OCI-LY1 (cell line): ENCODE measurements around the gene FRMD5.

Experiments
- H2AFZ ChIP-seq: fragments of 200-600 bp; sonication (generic), shearing (Covaris generic); 2 replicates; pipeline ENCODE4 v1.6.0; 2014; ENCODE audit warnings: antibody characterized with exemption, mild to moderate bottlenecking, low read length
- H3F3A ChIP-seq: fragments of 200-600 bp; sonication (generic), shearing (Covaris generic); 2 replicates; pipeline ENCODE4 v1.6.0; 2014; ENCODE audit warnings: mild to moderate bottlenecking, antibody characterized with exemption, low read length, moderate library complexity; ENCODE audit not compliant: insufficient read depth
- H3K27ac ChIP-seq: fragments of 200-600 bp; sonication (generic); 2 replicates; pipeline ENCODE4 v1.5.1; 2014; ENCODE audit warnings: low read length, mixed run types, mild to moderate bottlenecking, low read depth; ENCODE audit not compliant: poor library complexity, severe bottlenecking
- H3K27me3 ChIP-seq: fragments of 200-600 bp; sonication (generic); 2 replicates; pipeline ENCODE4 v1.6.0; 2014; ENCODE audit warnings: antibody characterized with exemption, mild to moderate bottlenecking, low read length, moderate library complexity; ENCODE audit not compliant: insufficient read depth
- H3K36me3 ChIP-seq: fragments of 200-600 bp; sonication (generic); 2 replicates; pipeline ENCODE4 v1.6.1; 2014; ENCODE audit warnings: mild to moderate bottlenecking, antibody characterized with exemption, low read length, moderate library complexity, mixed read lengths; ENCODE audit not compliant: insufficient read depth
- H3K4me1 ChIP-seq: fragments of 200-600 bp; sonication (generic); 2 replicates; pipeline ENCODE4 v1.5.1; 2014; ENCODE audit warnings: mild to moderate bottlenecking, low read length, moderate library complexity; ENCODE audit not compliant: insufficient read depth, severe bottlenecking
- H3K4me2 ChIP-seq: fragments of 200-600 bp; sonication (generic), shearing (Covaris generic); 2 replicates; pipeline ENCODE4 v1.6.1; 2014; ENCODE audit warnings: low read length
- H3K4me3 ChIP-seq: fragments of 200-600 bp; sonication (generic); 2 replicates; pipeline ENCODE4 v1.5.1; 2014; ENCODE audit warnings: low read length, low read depth, mild to moderate bottlenecking, mixed read lengths; ENCODE audit not compliant: poor library complexity, severe bottlenecking
- H3K79me2 ChIP-seq: fragments of 200-600 bp; shearing (Covaris generic); 2 replicates; pipeline ENCODE4 v1.6.1; 2016; ENCODE audit warnings: mixed run types, low read length, mixed read lengths; ENCODE audit not compliant: insufficient read depth
- H3K9ac ChIP-seq: fragments of 200-600 bp; sonication (generic), shearing (Covaris generic); 2 replicates; pipeline ENCODE4 v1.6.1; 2014; ENCODE audit warnings: mild to moderate bottlenecking, low read length, mixed read lengths
- H3K9me2 ChIP-seq: fragments of 200-600 bp; sonication (generic), shearing (Covaris generic); 2 replicates; pipeline ENCODE4 v1.6.1; 2014; ENCODE audit warnings: low read depth, mild to moderate bottlenecking, low read length, mixed read lengths
- H3K9me3 ChIP-seq: fragments of 200-600 bp; shearing (Covaris generic); 2 replicates; pipeline ENCODE4 v1.6.1; 2014; ENCODE audit warnings: low read length, mixed read lengths
- H4K20me1 ChIP-seq: fragments of 200-600 bp; sonication (generic), shearing (Covaris generic); 2 replicates; pipeline ENCODE4 v1.6.0; 2016; ENCODE audit warnings: mild to moderate bottlenecking, low read length; ENCODE audit not compliant: insufficient read depth
- CTCF ChIP-seq: fragments of 200-600 bp; sonication (generic), shearing (Covaris generic); IDR thresholded peaks from 2 replicates; pipeline ENCODE4 v1.5.1; 2017; ENCODE audit warnings: mild to moderate bottlenecking, antibody characterized with exemption, low read length, moderate library complexity, mixed read lengths
- EZH2 ChIP-seq: fragments of 200-600 bp; sonication (generic), shearing (Covaris generic); IDR thresholded peaks from 2 replicates; pipeline ENCODE4 v1.8.0; 2017; ENCODE audit warnings: borderline replicate concordance, mixed run types, mild to moderate bottlenecking, antibody characterized with exemption, low read length, moderate library complexity, mixed read lengths

The FRMD5 gene

GRCh38 chr15:43941555-43941954, 253.5 kb downstream of the FRMD5 start:
- no peaks in the 10 kb centered on the region for H3K9me2 ChIP-seq
- H2AFZ ChIP-seq, result no peak overlapping the region
- H3F3A ChIP-seq, result no peaks in the 10 kb centered on the region
- TF ChIP-seq EZH2, result no peak
- no peak for TF ChIP-seq CTCF
- no peak overlapping the region for H3K4me2 ChIP-seq
- no peaks in the 10 kb centered on the region for H3K79me2 ChIP-seq
- no peaks in the 10 kb centered on the region; the same call in 1 of the 2 replicates for H3K36me3 ChIP-seq
- H3K9ac ChIP-seq, result no peak overlapping the region
- H3K4me1 ChIP-seq, result no peaks in the 10 kb centered on the region
- H3K27ac ChIP-seq, result no peak overlapping the region
- peaks cover 4% of the 10 kb centered on the region; the same call in 1 of the 2 replicates for H3K27me3 ChIP-seq
- no peaks in the 10 kb centered on the region for H4K20me1 ChIP-seq
- no peaks in the 10 kb centered on the region for H3K9me3 ChIP-seq
- H3K4me3 ChIP-seq, result no peak overlapping the region

GRCh38 chr15:43941071-43941470, 254.0 kb downstream of the FRMD5 start:
- Histone ChIP-seq H4K20me1 (no peaks in the 10 kb centered on the region), H2AFZ (no peak overlapping the region), H3K4me2 (no peak overlapping the region), H3K27me3 (peaks cover 4% of the 10 kb centered on the region; the same call in 1 of the 2 replicates), H3K9me3 (no peaks in the 10 kb centered on the region), H3K9me2 (no peaks in the 10 kb centered on the region), H3K9ac (no peak overlapping the region), H3K4me1 (no peaks in the 10 kb centered on the region), H3K4me3 (no peak overlapping the region), H3K36me3 (no peaks in the 10 kb centered on the region; the same call in 1 of the 2 replicates), H3F3A (no peaks in the 10 kb centered on the region), H3K27ac (no peak overlapping the region), H3K79me2 (no peaks in the 10 kb centered on the region)
- TF ChIP-seq CTCF, result no peak

- H4K20me1 ChIP-seq, result no peaks in the 10 kb centered on the region
- TF ChIP-seq EZH2, result no peak
- TF ChIP-seq CTCF, result peak; percentile 19; the same call in 1 of the 2 replicates
- H3K4me1 ChIP-seq, result no peaks in the 10 kb centered on the region
- H3K27me3 ChIP-seq, result peaks cover 4% of the 10 kb centered on the region; the same call in 1 of the 2 replicates
- no peaks in the 10 kb centered on the region for H3K9me2 ChIP-seq
- H3K79me2 ChIP-seq, result no peaks in the 10 kb centered on the region
- no peak overlapping the region for H2AFZ ChIP-seq
- no peaks in the 10 kb centered on the region; the same call in 1 of the 2 replicates for H3K36me3 ChIP-seq
- no peak overlapping the region for H3K4me2 ChIP-seq
- no peak overlapping the region for H3K4me3 ChIP-seq
- no peak overlapping the region for H3K9ac ChIP-seq
- no peaks in the 10 kb centered on the region for H3K9me3 ChIP-seq
- H3F3A ChIP-seq, result no peaks in the 10 kb centered on the region
- no peak overlapping the region for H3K27ac ChIP-seq
Observed at GRCh38 chr15:43939070-43939469, 256.0 kb downstream of the FRMD5 start.
